GM12873 (cell line): ENCODE results near the gene SLC22A17.

Source experiments
- CTCF ChIP-seq: IDR thresholded peaks from 2 replicates; pipeline ENCODE4 v1.5.1; 2012; ENCODE audit warnings: low read depth, mild to moderate bottlenecking, moderate library complexity, low read length, control low read depth; ENCODE audit not compliant: insufficient read depth; ENCODE audit errors: missing control alignments

The SLC22A17 gene

DNA sequence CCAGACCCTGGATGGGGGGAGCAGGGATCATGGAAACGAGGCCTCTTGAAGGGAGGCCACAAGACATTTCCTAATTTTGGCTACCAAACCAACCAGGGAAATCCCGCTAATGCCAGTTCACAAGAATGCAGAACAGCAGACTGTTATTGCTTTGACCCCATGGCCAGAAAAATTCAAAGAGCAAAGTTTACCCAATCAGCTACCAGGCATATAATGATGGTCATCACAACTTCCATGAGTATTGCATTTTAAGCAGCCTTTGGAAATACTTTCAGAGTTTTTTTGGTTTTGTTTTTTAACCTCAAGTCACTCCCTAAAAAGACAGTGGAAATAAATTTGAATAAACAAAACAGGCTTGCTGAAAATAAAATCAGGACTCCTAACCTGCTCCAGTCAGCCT, 19.8 kb upstream of the SLC22A17 start, which contains the start of gene IL25:
TSS of gene IL25 (plus strand) at position 301 of the 400 bp plus-strand sequence.
- no peak for TF ChIP-seq CTCF

- TF ChIP-seq CTCF: no peak
These were observed 19.2 kb upstream of the SLC22A17 start for GRCh38 chr14:23371865-23372264.

DNA sequence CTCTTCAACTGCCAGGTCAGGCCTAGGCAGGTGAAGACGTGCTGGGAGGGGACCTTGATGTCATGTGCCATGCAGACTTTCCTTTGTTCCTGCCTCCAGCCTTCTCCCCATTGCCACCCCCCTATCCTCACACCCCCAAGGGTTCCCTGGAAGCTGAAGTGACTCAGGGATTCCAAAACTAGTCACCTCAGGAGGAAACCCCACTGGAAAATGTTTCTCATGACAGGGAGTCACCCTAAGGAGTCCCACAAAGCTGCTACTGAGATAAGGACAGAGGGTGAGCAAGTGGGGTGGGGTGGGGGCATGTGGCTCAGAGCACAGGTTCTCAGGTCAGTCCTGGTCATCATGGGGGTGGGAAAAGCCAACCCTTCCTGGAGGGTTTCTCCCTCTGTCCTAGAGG, 17.5 kb upstream of the SLC22A17 start:
- no peak for TF ChIP-seq CTCF

GRCh38 chr14:23366426-23366921, 13.8 kb upstream of the SLC22A17 start:
- no peak for TF ChIP-seq CTCF

GRCh38 chr14:23365732-23366425, 13.2 kb upstream of the SLC22A17 start:
- no peak for TF ChIP-seq CTCF

GRCh38 chr14:23365036-23365731, 12.5 kb upstream of the SLC22A17 start, which contains the start of gene EFS:
TSS of gene EFS (minus strand) at chr14:23365172. CDS start at chr14:23365025, 147 bp downstream.
- no peak for TF ChIP-seq CTCF

DNA sequence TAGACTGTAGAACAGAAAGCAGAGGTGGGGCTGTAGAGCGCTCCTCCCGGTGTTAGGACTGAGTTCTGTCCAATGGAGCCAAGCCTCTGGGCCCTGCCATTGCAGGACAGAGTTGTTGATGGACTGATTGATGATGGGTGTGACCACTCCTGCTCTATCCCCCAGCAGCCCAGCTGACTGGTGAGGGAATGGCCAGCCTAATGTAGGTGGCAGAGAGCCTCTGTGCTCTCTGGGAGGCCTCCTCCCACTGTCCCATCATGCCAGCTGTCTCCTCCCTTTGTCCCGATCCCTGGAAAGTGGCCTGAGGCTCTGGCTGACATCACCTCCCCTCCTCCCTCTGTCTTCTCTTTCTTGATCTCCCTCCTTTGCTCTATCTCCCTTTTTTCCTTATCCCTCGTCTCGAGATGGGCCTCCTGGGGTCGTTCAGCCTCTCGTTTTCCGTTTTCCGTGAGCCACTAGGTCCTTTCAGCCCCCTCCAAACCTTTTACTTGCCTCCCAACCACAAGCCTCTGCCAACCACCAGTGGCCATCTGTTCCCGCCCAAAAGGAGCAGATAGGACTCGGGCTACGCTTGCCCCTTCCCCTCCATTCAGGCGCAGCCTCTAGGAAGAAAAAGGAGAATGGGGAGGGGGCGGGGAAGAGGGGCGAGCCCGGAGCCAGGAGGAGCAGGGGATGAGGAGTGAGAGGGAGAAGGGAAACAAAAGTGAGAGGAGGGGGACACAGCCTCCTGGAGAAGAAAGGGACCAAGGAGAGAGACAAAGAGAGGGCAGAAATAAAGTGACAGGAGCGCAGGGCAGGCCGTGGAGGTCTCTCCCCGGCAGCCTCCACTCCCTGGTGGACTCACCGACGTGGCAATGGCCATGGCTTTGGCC, 11.7 kb upstream of the SLC22A17 start:
- TF ChIP-seq CTCF: no peak
